H1 (cell line): ENCODE data around the gene PDHX.

ENCODE experiments used
- CEBPB ChIP-seq: IDR thresholded peaks from 2 replicates; pipeline ENCODE4 v1.6.1; 2012; ENCODE audit warnings: low read depth, low read length
- CTCF ChIP-seq, 3 experiments: IDR thresholded peaks; 1 replicate in 2 of 3; 2 replicates in 1 of 3; pipeline versions ENCODE4 v1.5.1 to v1.6.1; 2011; ENCODE audit warnings: low read length in 3 of 3, mild to moderate bottlenecking in 3 of 3, inconsistent platforms in 2 of 3, low read depth in 1 of 3, moderate library complexity in 1 of 3; ENCODE audit not compliant: insufficient read depth in 1 of 3; ENCODE audit errors: control extremely low read depth in 1 of 3
- GABPA ChIP-seq: IDR thresholded peaks from 2 replicates; pipeline ENCODE4 v1.6.1; 2011; ENCODE audit warnings: mild to moderate bottlenecking, low read length, moderate library complexity, borderline replicate concordance; ENCODE audit not compliant: insufficient read depth
- RAD21 ChIP-seq, 2 experiments: IDR thresholded peaks in 1 of 2; conservative IDR thresholded peaks in 1 of 2; 2 replicates each; pipeline ENCODE4 v1.6.1; 2011; ENCODE audit warnings: low read depth in 2 of 2, low read length in 2 of 2, improper control_type of control experiment in 1 of 2, inconsistent platforms in 1 of 2, mild to moderate bottlenecking in 1 of 2, moderate library complexity in 1 of 2
- SP4 ChIP-seq: IDR thresholded peaks from 2 replicates; pipeline ENCODE4 v1.6.1; 2012; ENCODE audit warnings: low read length, inconsistent platforms
- ZNF274 ChIP-seq: IDR thresholded peaks from 2 replicates; pipeline ENCODE4 v1.7.0; 2012; ENCODE audit warnings: low read length, borderline replicate concordance; ENCODE audit errors: extremely low read depth

GRCh38 chr11:35043936-35044335 is 127.5 kb downstream of the PDHX start:
- no peak for TF ChIP-seq CEBPB
- TF ChIP-seq CTCF (IDR thresholded peaks at IDR 0.05; ENCODE audit: control extremely low read depth in 1 of 3, insufficient read depth in 1 of 3, low read depth in 1 of 3, low read length in 3 of 3): no peak
- TF ChIP-seq SP4: no peak
- TF ChIP-seq ZNF274: no peak
- TF ChIP-seq RAD21 (IDR thresholded peaks at IDR 0.05 in 1 of 2, conservative IDR thresholded peaks at IDR 0.05 in 1 of 2; ENCODE audit: low read depth in 2 of 2, low read length in 2 of 2): no peak
- TF ChIP-seq GABPA: no peak
